Loucy (cell line): ENCODE results near the gene CPNE6.

Experiments
- H2AFZ ChIP-seq: fragments of 200-600 bp; sonication (generic); 2 replicates; pipeline ENCODE4 v1.6.0; 2016; ENCODE audit warnings: antibody characterized with exemption, mild to moderate bottlenecking, low read length, moderate library complexity
- H3F3A ChIP-seq: fragments of 200-600 bp; 2 replicates; pipeline ENCODE4 v1.6.0; 2016; ENCODE audit warnings: antibody characterized with exemption, low read depth, mild to moderate bottlenecking
- H3K27me3 ChIP-seq: fragments of 200-600 bp; sonication (generic); 2 replicates; pipeline ENCODE4 v1.6.1; 2014; ENCODE audit warnings: low read length, mild to moderate bottlenecking; ENCODE audit not compliant: insufficient read depth, poor library complexity, severe bottlenecking
- H3K36me3 ChIP-seq: fragments of 200-600 bp; sonication (generic); 2 replicates; pipeline ENCODE4 v1.6.1; 2016; ENCODE audit warnings: low read length; ENCODE audit not compliant: insufficient read depth
- H3K4me1 ChIP-seq: fragments of 200-600 bp; sonication (generic); 2 replicates; pipeline ENCODE4 v1.5.1; 2014; ENCODE audit warnings: low read length, mild to moderate bottlenecking; ENCODE audit not compliant: insufficient read depth, poor library complexity, severe bottlenecking
- H3K4me2 ChIP-seq: fragments of 200-600 bp; sonication (generic); 2 replicates; pipeline ENCODE4 v1.6.0; 2014; ENCODE audit warnings: antibody characterized with exemption, low read length, low read depth, mild to moderate bottlenecking; ENCODE audit not compliant: poor library complexity, severe bottlenecking
- H3K4me3 ChIP-seq: fragments of 200-600 bp; sonication (generic); 2 replicates; pipeline ENCODE4 v1.5.1; 2014; ENCODE audit warnings: low read length, mild to moderate bottlenecking, mixed read lengths; ENCODE audit not compliant: poor library complexity, severe bottlenecking
- H3K79me2 ChIP-seq: fragments of 200-600 bp; sonication (generic); 2 replicates; pipeline ENCODE4 v1.6.1; 2014; ENCODE audit warnings: low read length; ENCODE audit not compliant: insufficient read depth
- H3K9ac ChIP-seq: fragments of 200-600 bp; sonication (generic); 2 replicates; pipeline ENCODE4 v1.6.0; 2014; ENCODE audit warnings: mild to moderate bottlenecking, low read depth, low read length, moderate library complexity; ENCODE audit not compliant: poor library complexity, severe bottlenecking
- H3K9me2 ChIP-seq: fragments of 200-600 bp; sonication (generic); replicated peaks from 2 replicates; pipeline ENCODE4 v1.6.1; 2016; ENCODE audit warnings: low read depth, low read length, mixed read lengths
- H3K9me3 ChIP-seq: fragments of 200-600 bp; sonication (generic); 2 replicates; pipeline ENCODE4 v1.6.1; 2014; ENCODE audit warnings: mild to moderate bottlenecking, antibody characterized with exemption, low read length, low read depth; ENCODE audit not compliant: insufficient read depth
- H4K20me1 ChIP-seq: fragments of 200-600 bp; sonication (generic); 2 replicates; pipeline ENCODE4 v1.6.0; 2014; ENCODE audit warnings: antibody characterized with exemption, low read length, mild to moderate bottlenecking; ENCODE audit not compliant: insufficient read depth, poor library complexity, severe bottlenecking
- EZH2phosphoT487 ChIP-seq: fragments of 200-600 bp; IDR thresholded peaks from 2 replicates; pipeline ENCODE4 v1.6.1; 2018; ENCODE audit warnings: antibody characterized with exemption, mild to moderate bottlenecking, moderate library complexity, borderline replicate concordance
- TF ChIP-seq, protein P1 (sequence below): fragments of 200-600 bp; sonication (generic); conservative IDR thresholded peaks from 2 replicates; pipeline ENCODE4 v1.5.1; 2014; ENCODE audit warnings: mild to moderate bottlenecking, antibody characterized with exemption, low read length

The CPNE6 gene

DNA sequence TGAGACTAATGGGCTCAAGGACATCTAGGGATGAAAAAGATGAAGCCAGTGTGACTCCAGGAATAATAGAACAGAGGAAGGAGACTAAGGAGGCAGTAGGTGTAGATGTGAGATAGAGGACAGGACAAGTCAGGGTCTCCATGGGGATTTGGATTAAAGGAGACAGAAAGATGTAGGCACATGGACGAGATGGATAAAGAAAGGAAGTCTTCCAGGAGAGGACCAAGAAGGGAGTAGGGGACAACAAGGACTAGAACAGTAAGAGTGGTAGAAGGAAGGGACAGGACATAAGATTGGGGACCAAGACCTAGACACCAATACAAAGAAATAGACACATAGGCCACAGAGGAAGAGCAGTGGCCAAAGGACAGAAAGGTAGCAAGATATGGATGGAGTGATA lies 15.6 kb downstream of the CPNE6 start:
- H3K4me2 ChIP-seq: no peak overlapping the region
- no peaks in the 10 kb centered on the region for H3K27me3 ChIP-seq
- no peaks in the 10 kb centered on the region for H4K20me1 ChIP-seq
- no peak overlapping the region for H3K9ac ChIP-seq
- H3K4me1 ChIP-seq: peaks cover 6% of the 10 kb centered on the region
- H3K9me3 ChIP-seq: no peaks in the 10 kb centered on the region
- no peaks in the 10 kb centered on the region for H3K79me2 ChIP-seq
- H3K9me2 ChIP-seq: no peaks in the 10 kb centered on the region
- no peaks in the 10 kb centered on the region for H3K36me3 ChIP-seq
- no peak overlapping the region for H3K4me3 ChIP-seq
- H2AFZ ChIP-seq: no peak overlapping the region
- TF ChIP-seq, protein P1, sequence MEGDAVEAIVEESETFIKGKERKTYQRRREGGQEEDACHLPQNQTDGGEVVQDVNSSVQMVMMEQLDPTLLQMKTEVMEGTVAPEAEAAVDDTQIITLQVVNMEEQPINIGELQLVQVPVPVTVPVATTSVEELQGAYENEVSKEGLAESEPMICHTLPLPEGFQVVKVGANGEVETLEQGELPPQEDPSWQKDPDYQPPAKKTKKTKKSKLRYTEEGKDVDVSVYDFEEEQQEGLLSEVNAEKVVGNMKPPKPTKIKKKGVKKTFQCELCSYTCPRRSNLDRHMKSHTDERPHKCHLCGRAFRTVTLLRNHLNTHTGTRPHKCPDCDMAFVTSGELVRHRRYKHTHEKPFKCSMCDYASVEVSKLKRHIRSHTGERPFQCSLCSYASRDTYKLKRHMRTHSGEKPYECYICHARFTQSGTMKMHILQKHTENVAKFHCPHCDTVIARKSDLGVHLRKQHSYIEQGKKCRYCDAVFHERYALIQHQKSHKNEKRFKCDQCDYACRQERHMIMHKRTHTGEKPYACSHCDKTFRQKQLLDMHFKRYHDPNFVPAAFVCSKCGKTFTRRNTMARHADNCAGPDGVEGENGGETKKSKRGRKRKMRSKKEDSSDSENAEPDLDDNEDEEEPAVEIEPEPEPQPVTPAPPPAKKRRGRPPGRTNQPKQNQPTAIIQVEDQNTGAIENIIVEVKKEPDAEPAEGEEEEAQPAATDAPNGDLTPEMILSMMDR: no peak
- TF ChIP-seq EZH2phosphoT487: no peak
- H3F3A ChIP-seq: no peaks in the 10 kb centered on the region

DNA sequence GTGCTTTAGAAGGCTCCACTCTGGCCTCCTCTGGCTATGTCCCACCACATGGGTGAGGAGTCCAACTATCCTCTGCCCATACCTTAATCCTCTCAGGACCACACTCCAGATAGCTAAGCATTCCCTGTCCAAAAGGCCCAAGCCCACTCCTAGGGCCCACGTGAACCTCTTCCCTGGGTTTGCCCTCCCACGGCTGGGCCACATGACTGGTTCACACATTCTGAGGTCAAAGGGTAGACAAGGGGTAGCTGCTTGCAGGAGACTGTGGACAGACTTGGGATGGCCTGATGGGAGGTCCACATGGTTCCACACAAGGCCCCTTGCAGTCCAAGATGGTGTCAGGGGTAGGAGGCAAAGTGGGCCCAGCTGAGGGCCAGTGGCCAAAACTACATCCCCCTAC lies 16.7 kb downstream of the CPNE6 start:
- no peaks in the 10 kb centered on the region for H3K9me2 ChIP-seq

DNA sequence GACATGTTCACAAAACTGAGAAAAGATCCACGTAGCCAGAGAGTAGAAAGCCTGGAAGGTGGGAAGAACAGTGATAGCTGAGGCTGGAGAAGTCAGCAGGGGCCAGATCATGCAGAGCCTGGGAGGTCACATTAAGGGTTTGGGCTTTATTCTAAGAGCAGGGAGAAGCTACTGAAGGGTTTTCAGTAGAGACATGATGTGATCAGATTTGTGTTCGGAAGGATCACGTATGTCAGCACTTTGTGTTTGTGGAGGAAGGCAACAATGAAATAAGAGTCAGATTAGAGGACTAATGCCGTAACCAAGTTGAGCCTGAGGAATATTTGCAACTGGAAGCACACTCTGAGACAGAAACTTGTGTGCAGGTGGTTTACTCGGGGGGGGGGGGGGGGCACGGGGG lies 18.5 kb downstream of the CPNE6 start:
- H3K9me3 ChIP-seq: no peaks in the 10 kb centered on the region
- H3K4me2 ChIP-seq: no peak overlapping the region
- no peaks in the 10 kb centered on the region for H3K27me3 ChIP-seq
- H4K20me1 ChIP-seq: no peaks in the 10 kb centered on the region
- peaks cover 16% of the 10 kb centered on the region for H3K4me1 ChIP-seq
- H3K4me3 ChIP-seq: no peak overlapping the region
- peaks cover 13% of the 10 kb centered on the region for H3K79me2 ChIP-seq
- no peaks in the 10 kb centered on the region; the same call in 1 of the 2 replicates for H3F3A ChIP-seq
- no peak overlapping the region for H2AFZ ChIP-seq
- TF ChIP-seq EZH2phosphoT487: no peak
- TF ChIP-seq, protein P1: no peak
- H3K9ac ChIP-seq: no peak overlapping the region
- no peaks in the 10 kb centered on the region for H3K9me2 ChIP-seq
- H3K36me3 ChIP-seq: no peaks in the 10 kb centered on the region

More for the DNA sequence above, 16.7 kb downstream of the CPNE6 start:
- Histone ChIP-seq H3K79me2 (peaks cover 6% of the 10 kb centered on the region; the same call in 1 of the 2 replicates), H3K9me3 (no peaks in the 10 kb centered on the region), H3K9ac (no peak overlapping the region), H3F3A (no peaks in the 10 kb centered on the region), H3K36me3 (no peaks in the 10 kb centered on the region), H4K20me1 (no peaks in the 10 kb centered on the region), H3K4me2 (no peak overlapping the region), H2AFZ (no peak overlapping the region), H3K4me3 (no peak overlapping the region), H3K4me1 (peaks cover 15% of the 10 kb centered on the region), H3K27me3 (no peaks in the 10 kb centered on the region)
- TF ChIP-seq, protein P1: no peak
